ENCODE data around the gene OTOS. TPM values are rescaled to one million over a fixed set of nuclear protein-coding genes. Genes with fewer than 3 reads are reported as not detected.

The OTOS gene
- total and polyA plus RNA-seq, 2 of the 13 experiments (the other 11 are each of a cell fraction or from before 2014, with no cell fraction given), result not detected

- POLR2A ChIA-PET, result no interaction called here
- intact Hi-C loops (cut with micrococcal nuclease; ENCODE audit: unreplicated experiment), result no loop called here
- in situ Hi-C loops (cut with HindIII; ENCODE audit: extremely low pct_ligation_motif_present, low pct_unique_long_range_greater_than_20kb), result no loop called here
- Histone ChIP-seq H3K4me1 (ENCODE audit: insufficient read depth, low read length) (peaks cover 12% of the 10 kb centered on the region), H3K9me3 (ENCODE audit: low read length) (no peaks in the 10 kb centered on the region), H3K4me2 (ENCODE audit: low read depth, low read length) (no peak overlapping the region), H3K4me3 (replicated peaks in 1 of 3; ENCODE audit: insufficient read depth in 1 of 3, low read depth in 2 of 3, low read length in 3 of 3) (no peak overlapping the region), H3K79me2 (ENCODE audit: insufficient read depth, low read length) (no peaks in the 10 kb centered on the region), H3K9ac (ENCODE audit: insufficient read depth, low read depth, low read length) (no peak overlapping the region), H3K36me3 (replicated peaks in 1 of 2; ENCODE audit: control insufficient read depth in 1 of 2, insufficient read depth in 2 of 2, low read length in 2 of 2) (no peaks in the 10 kb centered on the region), H4K20me1 (ENCODE audit: insufficient read depth, low read length) (no peaks in the 10 kb centered on the region; the same call in 1 of the 2 replicates), H3K27me3 (ENCODE audit: control insufficient read depth in 1 of 2, insufficient read depth in 2 of 2, low read length in 2 of 2) (peaks cover 10 to 62% of the 10 kb centered on the region in 2 experiments; a peak in 4 of 5 replicates), H3K27ac (ENCODE audit: extremely low read length, insufficient read depth, low read length) (no peak overlapping the region), H2AFZ (ENCODE audit: low read length) (no peak overlapping the region)
- CTCF ChIA-PET (ENCODE audit: low intra/inter-chr PET ratio, low total read pairs), result no interaction called here
- TF ChIP-seq CC2D1A (CRISPR knock-in tag; IDR thresholded peaks at IDR 0.05) (no peak), ZNF432 (CRISPR knock-in tag; IDR thresholded peaks at IDR 0.05; ENCODE audit: borderline replicate concordance) (no peak), DMAP1 (CRISPR knock-in tag; IDR thresholded peaks at IDR 0.05) (no peak), HOXA3 (CRISPR knock-in tag; IDR thresholded peaks at IDR 0.05) (no peak), TEAD2 (CRISPR knock-in tag; IDR thresholded peaks at IDR 0.05) (no peak), FOXP1 (IDR thresholded peaks at IDR 0.05) (no peak), FOXP1 (CRISPR knock-in tag; IDR thresholded peaks at IDR 0.05) (no peak)
- TF ChIP-seq, protein P1, sequence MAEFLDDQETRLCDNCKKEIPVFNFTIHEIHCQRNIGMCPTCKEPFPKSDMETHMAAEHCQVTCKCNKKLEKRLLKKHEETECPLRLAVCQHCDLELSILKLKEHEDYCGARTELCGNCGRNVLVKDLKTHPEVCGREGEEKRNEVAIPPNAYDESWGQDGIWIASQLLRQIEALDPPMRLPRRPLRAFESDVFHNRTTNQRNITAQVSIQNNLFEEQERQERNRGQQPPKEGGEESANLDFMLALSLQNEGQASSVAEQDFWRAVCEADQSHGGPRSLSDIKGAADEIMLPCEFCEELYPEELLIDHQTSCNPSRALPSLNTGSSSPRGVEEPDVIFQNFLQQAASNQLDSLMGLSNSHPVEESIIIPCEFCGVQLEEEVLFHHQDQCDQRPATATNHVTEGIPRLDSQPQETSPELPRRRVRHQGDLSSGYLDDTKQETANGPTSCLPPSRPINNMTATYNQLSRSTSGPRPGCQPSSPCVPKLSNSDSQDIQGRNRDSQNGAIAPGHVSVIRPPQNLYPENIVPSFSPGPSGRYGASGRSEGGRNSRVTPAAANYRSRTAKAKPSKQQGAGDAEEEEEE (CRISPR knock-in tag; IDR thresholded peaks at IDR 0.05; ENCODE audit: borderline replicate concordance), result no peak
- BruUV-seq (replicated peaks), result no TSS peak
- WGBS (ENCODE audit: low lambda C conversion rate), result 13% methylated on average over 14 of the region's 17 CpGs
- no peak for DNase-seq (ENCODE audit: low spot score)
- peak; percentile 18; the same call in 2 of the 3 replicates for ATAC-seq
- no peak for FAIRE-seq
These were observed 14.7 kb upstream of the OTOS start for GRCh38 chr2:240155048-240155744.
